Measurements from ENCODE around the gene TKT.

Gene TKT

GRCh38 chr3:53239800-53240199 is 16.0 kb downstream of the TKT start:
- no peak overlapping the region for H3K4me3 ChIP-seq (ENCODE audit: low read length)
- TF ChIP-seq ZNF274 (IDR thresholded peaks at IDR 0.05; ENCODE audit: low read depth, low read length), result no peak

GRCh38 chr3:53238886-53239285 is 16.9 kb downstream of the TKT start:
- TF ChIP-seq ZNF274 (IDR thresholded peaks at IDR 0.05; ENCODE audit: low read depth, low read length), result no peak
- H3K4me3 ChIP-seq (ENCODE audit: low read length), result no peak overlapping the region

- no peak for TF ChIP-seq ZNF274 (IDR thresholded peaks at IDR 0.05; ENCODE audit: low read depth, low read length)
- no peak overlapping the region for H3K4me3 ChIP-seq (ENCODE audit: low read length)
Measured at GRCh38 chr3:53238051-53238850, 17.6 kb downstream of the TKT start.

GRCh38 chr3:53236112-53236841 is 19.5 kb downstream of the TKT start:
- H3K4me3 ChIP-seq (ENCODE audit: low read length), result no peak overlapping the region
- no peak for TF ChIP-seq ZNF274 (IDR thresholded peaks at IDR 0.05; ENCODE audit: low read depth, low read length)

GRCh38 chr3:53235545-53235944 is 20.3 kb downstream of the TKT start:
- TF ChIP-seq ZNF274 (IDR thresholded peaks at IDR 0.05; ENCODE audit: low read depth, low read length), result no peak

GRCh38 chr3:53234841-53235232 is 21.0 kb downstream of the TKT start:
- no peak overlapping the region for H3K4me3 ChIP-seq (ENCODE audit: low read length)
- TF ChIP-seq ZNF274 (IDR thresholded peaks at IDR 0.05; ENCODE audit: low read depth, low read length), result no peak

More at GRCh38 chr3:53235545-53235944, 20.3 kb downstream of the TKT start:
- H3K4me3 ChIP-seq (ENCODE audit: low read length), result no peak overlapping the region

GRCh38 chr3:53234130-53234840 is 21.5 kb downstream of the TKT start:
- TF ChIP-seq ZNF274 (IDR thresholded peaks at IDR 0.05; ENCODE audit: low read depth, low read length), result no peak
- H3K4me3 ChIP-seq (ENCODE audit: low read length), result no peak overlapping the region

- no peak for TF ChIP-seq ZNF274 (IDR thresholded peaks at IDR 0.05; ENCODE audit: low read depth, low read length)
- no peak overlapping the region for H3K4me3 ChIP-seq (ENCODE audit: low read length)
Measured at GRCh38 chr3:53232641-53233377, 23.0 kb downstream of the TKT start.

- TF ChIP-seq ZNF274 (IDR thresholded peaks at IDR 0.05; ENCODE audit: low read depth, low read length), result no peak
Measured at GRCh38 chr3:53231532-53232511, 24.0 kb downstream of the TKT start.

GRCh38 chr3:53230789-53231188 is 25.0 kb downstream of the TKT start:
- TF ChIP-seq ZNF274 (IDR thresholded peaks at IDR 0.05; ENCODE audit: low read depth, low read length), result no peak

More at GRCh38 chr3:53231532-53232511, 24.0 kb downstream of the TKT start:
- H3K4me3 ChIP-seq (ENCODE audit: low read length), result no peak overlapping the region

GRCh38 chr3:53230041-53230621 is 25.7 kb downstream of the TKT start:
- no peak for TF ChIP-seq ZNF274 (IDR thresholded peaks at IDR 0.05; ENCODE audit: low read depth, low read length)
- no peak overlapping the region for H3K4me3 ChIP-seq (ENCODE audit: low read length)

More at GRCh38 chr3:53230789-53231188, 25.0 kb downstream of the TKT start:
- no peak overlapping the region for H3K4me3 ChIP-seq (ENCODE audit: low read length)

- TF ChIP-seq ZNF274 (IDR thresholded peaks at IDR 0.05; ENCODE audit: low read depth, low read length), result no peak
- H3K4me3 ChIP-seq (ENCODE audit: low read length), result no peak overlapping the region
Measured at GRCh38 chr3:53229606-53230005, 26.2 kb downstream of the TKT start.

All from GM08714 (cell line).